Kidney epithelial cell (primary cell): Measurements from ENCODE around the gene SLC9C2. TPM values are rescaled to one million over a fixed set of nuclear protein-coding genes. Genes with fewer than 3 reads are reported as not detected.

Experiments
- DNase-seq: peaks from one replicate; pipeline ENCODE4 v3.0.0-alpha.2; 2010; ENCODE audit warnings: low read depth
- H3K27me3 ChIP-seq: 2 replicates; pipeline ENCODE4 v1.6.0; 2011; ENCODE audit warnings: low read length; ENCODE audit not compliant: control insufficient read depth, insufficient read depth
- H3K36me3 ChIP-seq: 2 replicates; pipeline ENCODE4 v1.5.1; 2011; ENCODE audit warnings: low read length; ENCODE audit not compliant: control insufficient read depth, insufficient read depth
- H3K4me3 ChIP-seq: 2 replicates; pipeline ENCODE4 v1.5.1; 2011; ENCODE audit warnings: low read depth, mild to moderate bottlenecking, control low read depth, low read length
- total RNA-seq: library from RNA; depleted of rRNA; stranded (reverse); fragments of >200 nt; gene quantifications from 2 replicates; pipeline ENCODE4 v1.2.3, GENCODE V29; 2015
- TF ChIP-seq, protein P1 (sequence below): IDR thresholded peaks from 2 replicates; pipeline ENCODE4 v1.5.1; 2011; ENCODE audit warnings: mild to moderate bottlenecking, moderate library complexity, low read length, control low read depth, inconsistent platforms; ENCODE audit not compliant: insufficient read depth, poor library complexity, severe bottlenecking

SLC9C2 gene
- total RNA-seq, 1 donor from 2014 or later = not detected

- TF ChIP-seq, protein P1, sequence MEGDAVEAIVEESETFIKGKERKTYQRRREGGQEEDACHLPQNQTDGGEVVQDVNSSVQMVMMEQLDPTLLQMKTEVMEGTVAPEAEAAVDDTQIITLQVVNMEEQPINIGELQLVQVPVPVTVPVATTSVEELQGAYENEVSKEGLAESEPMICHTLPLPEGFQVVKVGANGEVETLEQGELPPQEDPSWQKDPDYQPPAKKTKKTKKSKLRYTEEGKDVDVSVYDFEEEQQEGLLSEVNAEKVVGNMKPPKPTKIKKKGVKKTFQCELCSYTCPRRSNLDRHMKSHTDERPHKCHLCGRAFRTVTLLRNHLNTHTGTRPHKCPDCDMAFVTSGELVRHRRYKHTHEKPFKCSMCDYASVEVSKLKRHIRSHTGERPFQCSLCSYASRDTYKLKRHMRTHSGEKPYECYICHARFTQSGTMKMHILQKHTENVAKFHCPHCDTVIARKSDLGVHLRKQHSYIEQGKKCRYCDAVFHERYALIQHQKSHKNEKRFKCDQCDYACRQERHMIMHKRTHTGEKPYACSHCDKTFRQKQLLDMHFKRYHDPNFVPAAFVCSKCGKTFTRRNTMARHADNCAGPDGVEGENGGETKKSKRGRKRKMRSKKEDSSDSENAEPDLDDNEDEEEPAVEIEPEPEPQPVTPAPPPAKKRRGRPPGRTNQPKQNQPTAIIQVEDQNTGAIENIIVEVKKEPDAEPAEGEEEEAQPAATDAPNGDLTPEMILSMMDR = no peak
- no peak for DNase-seq
- H3K27me3 ChIP-seq = no peaks in the 10 kb centered on the region
- no peaks in the 10 kb centered on the region for H3K36me3 ChIP-seq
- no peak overlapping the region for H3K4me3 ChIP-seq
These were observed 21.3 kb downstream of the SLC9C2 start for GRCh38 chr1:173581383-173582079.

DNA sequence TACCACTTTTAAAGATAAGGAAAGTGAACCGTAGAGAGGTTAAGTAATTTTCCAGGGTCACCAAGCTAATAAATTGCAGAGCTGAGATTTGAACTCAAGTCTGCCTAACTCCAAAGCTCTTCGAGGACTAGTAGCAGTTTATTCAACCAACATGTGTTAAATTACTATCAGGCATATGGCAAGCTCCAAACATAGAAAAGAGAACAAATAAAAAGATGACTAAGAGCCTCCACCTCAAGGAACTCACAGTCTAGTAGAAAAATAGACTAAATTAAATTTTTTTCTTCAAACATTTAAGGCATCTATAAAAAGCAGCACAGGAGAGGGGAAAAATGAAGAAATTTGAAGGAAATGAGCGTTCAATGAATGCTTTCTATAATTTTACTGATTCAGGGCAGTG is 22.2 kb downstream of the SLC9C2 start:
- H3K27me3 ChIP-seq = no peaks in the 10 kb centered on the region
- H3K4me3 ChIP-seq = no peak overlapping the region
- TF ChIP-seq, protein P1 = no peak
- DNase-seq = no peak
- H3K36me3 ChIP-seq = no peaks in the 10 kb centered on the region

GRCh38 chr1:173580071-173580470 is 22.8 kb downstream of the SLC9C2 start:
- Histone ChIP-seq H3K4me3 (no peak overlapping the region), H3K27me3 (no peaks in the 10 kb centered on the region), H3K36me3 (no peaks in the 10 kb centered on the region)
- DNase-seq = no peak
- TF ChIP-seq, protein P1 = no peak

DNA sequence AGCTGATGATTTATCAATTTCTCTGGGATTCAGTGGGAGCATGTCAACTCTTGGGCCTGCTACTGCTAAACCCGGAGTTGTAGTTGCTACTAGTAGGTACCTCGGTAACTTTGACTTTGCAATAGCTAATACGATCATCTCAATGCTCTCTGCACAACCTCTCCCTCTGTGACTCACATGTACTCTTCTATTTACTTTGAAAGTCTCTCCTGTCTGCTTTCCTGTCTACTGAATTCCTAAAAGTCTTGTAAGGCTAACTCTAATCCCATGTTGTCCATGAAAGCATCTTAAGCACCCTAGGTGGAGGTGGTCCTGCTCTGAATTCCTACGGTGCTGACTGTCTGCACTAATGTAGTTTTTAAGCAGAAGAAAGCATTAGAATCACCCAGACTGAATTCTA is 29.3 kb downstream of the SLC9C2 start:
- Histone ChIP-seq H3K27me3 (no peaks in the 10 kb centered on the region), H3K4me3 (no peak overlapping the region), H3K36me3 (no peaks in the 10 kb centered on the region)
- TF ChIP-seq, protein P1 = no peak
- no peak for DNase-seq

- DNase-seq = no peak
- Histone ChIP-seq H3K4me3 (no peak overlapping the region), H3K36me3 (no peaks in the 10 kb centered on the region), H3K27me3 (no peaks in the 10 kb centered on the region)
- TF ChIP-seq, protein P1 = no peak
These were observed 30.5 kb downstream of the SLC9C2 start for GRCh38 chr1:173572201-173572873.
